ENCODE data around the gene RELT. TPM values are rescaled to one million over a fixed set of nuclear protein-coding genes. Genes with fewer than 3 reads are reported as not detected.
A peak's percentile ranks its signal among the peaks of the same experiment; 100 is the strongest.

The RELT gene
- polyA plus RNA-seq, 1 experiment: 1.1 TPM

DNA sequence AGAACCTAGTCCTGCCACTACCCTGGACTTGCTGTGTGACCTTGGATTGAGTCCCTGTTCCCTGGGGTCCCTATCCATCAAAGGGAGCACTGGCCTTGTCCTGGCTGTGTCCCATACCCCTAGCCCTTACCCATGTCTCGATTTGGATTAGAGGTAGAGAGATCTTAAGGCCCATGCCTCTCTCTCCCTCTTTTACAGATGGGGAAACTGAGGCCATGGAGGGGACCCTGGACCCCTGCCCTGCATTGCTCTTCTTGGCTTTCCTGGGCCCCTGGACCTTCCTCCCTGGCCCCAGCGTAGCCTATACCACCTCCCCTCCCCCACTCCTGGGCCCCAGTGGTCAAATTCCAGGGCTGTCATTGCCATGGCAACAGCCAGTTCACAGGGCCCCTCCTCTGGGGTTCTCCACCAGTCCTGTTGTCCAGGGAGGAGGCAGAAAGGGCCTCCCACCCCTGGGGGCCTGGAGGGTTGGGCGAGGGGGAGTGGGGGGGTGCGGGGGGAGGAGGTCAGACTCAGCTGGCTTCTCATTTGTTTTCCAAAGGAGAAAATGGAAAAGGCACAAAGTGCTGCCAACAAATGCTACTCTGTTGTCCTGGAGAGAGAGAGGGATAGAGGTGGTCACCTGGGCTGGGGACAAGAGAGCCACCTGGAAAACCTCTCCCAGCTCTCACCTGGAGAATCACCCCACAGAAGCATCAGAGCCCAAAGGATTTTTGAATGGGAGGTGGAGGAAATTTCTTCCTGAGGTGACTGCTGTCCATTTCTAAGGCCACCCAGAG lies 44.9 kb upstream of the RELT start:
- no peak for DNase-seq (ENCODE audit: low read depth, low spot score)
- ChIA-PET POLR2A (interaction anchor here (1.0 to 2.2 kb wide), 3 partner anchors 14 to 22 kb away, joined by 3 to 11 read pairs (median 3); no protein-coding TSS in a partner anchor), CTCF (interaction anchor here (0.6 to 3.2 kb wide), 3 partner anchors 20 to 1314 kb away, joined by 4 to 15 read pairs (median 11); no protein-coding TSS in a partner anchor)

DNA sequence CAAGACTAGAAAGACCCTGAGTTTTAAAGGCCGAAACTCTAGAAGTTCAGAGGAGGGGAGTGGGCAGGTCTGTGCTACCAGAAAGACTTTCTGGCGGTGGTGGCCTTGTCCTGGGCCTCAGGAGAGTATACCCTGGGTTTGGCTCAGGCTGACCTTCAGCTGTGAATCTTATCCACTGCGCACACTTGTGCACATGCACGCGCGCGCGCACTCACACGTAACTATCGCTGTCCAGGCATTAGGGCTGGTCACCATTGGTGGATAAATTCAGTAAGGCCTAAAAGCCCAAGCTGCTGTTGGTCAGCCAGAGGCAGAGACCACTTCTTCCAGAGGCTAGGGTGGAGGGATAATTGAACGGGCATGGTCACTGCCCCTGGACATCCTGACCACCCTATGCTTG lies 43.0 kb upstream of the RELT start:
- CTCF ChIA-PET: interaction anchor here (1.5 kb wide), 1 partner anchor 18 kb away, joined by 11 read pairs; no protein-coding TSS in a partner anchor
- TF ChIP-seq, protein P1, sequence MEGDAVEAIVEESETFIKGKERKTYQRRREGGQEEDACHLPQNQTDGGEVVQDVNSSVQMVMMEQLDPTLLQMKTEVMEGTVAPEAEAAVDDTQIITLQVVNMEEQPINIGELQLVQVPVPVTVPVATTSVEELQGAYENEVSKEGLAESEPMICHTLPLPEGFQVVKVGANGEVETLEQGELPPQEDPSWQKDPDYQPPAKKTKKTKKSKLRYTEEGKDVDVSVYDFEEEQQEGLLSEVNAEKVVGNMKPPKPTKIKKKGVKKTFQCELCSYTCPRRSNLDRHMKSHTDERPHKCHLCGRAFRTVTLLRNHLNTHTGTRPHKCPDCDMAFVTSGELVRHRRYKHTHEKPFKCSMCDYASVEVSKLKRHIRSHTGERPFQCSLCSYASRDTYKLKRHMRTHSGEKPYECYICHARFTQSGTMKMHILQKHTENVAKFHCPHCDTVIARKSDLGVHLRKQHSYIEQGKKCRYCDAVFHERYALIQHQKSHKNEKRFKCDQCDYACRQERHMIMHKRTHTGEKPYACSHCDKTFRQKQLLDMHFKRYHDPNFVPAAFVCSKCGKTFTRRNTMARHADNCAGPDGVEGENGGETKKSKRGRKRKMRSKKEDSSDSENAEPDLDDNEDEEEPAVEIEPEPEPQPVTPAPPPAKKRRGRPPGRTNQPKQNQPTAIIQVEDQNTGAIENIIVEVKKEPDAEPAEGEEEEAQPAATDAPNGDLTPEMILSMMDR (IDR thresholded peaks at IDR 0.05; ENCODE audit: low read depth, low read length): no peak
- H3K27me3 ChIP-seq (ENCODE audit: control insufficient read depth, insufficient read depth, low read length): no peaks in the 10 kb centered on the region
- no peak for DNase-seq (ENCODE audit: low read depth, low spot score)
- H3K9me3 ChIP-seq (ENCODE audit: control insufficient read depth, insufficient read depth, low read length): no peaks in the 10 kb centered on the region
- POLR2A ChIA-PET: interaction anchor here (2.9 to 5.2 kb wide), 2 partner anchors 19 to 25 kb away, joined by 16 to 70 read pairs; partner anchors contain the start of gene ARHGEF17
- H3K27ac ChIP-seq (ENCODE audit: low read depth, low read length): peak overlapping the region; percentile 87
- no peak overlapping the region for H3K4me3 ChIP-seq (ENCODE audit: low read depth, low read length)

More for the DNA sequence above, 44.9 kb upstream of the RELT start:
- Histone ChIP-seq H3K27me3 (ENCODE audit: control insufficient read depth, insufficient read depth, low read length) (no peaks in the 10 kb centered on the region), H3K27ac (ENCODE audit: low read depth, low read length) (peak overlapping the region; percentile 39), H3K4me3 (ENCODE audit: low read depth, low read length) (no peak overlapping the region), H3K9me3 (ENCODE audit: control insufficient read depth, insufficient read depth, low read length) (no peaks in the 10 kb centered on the region)
- TF ChIP-seq, protein P1 (IDR thresholded peaks at IDR 0.05; ENCODE audit: low read depth, low read length): no peak

DNA sequence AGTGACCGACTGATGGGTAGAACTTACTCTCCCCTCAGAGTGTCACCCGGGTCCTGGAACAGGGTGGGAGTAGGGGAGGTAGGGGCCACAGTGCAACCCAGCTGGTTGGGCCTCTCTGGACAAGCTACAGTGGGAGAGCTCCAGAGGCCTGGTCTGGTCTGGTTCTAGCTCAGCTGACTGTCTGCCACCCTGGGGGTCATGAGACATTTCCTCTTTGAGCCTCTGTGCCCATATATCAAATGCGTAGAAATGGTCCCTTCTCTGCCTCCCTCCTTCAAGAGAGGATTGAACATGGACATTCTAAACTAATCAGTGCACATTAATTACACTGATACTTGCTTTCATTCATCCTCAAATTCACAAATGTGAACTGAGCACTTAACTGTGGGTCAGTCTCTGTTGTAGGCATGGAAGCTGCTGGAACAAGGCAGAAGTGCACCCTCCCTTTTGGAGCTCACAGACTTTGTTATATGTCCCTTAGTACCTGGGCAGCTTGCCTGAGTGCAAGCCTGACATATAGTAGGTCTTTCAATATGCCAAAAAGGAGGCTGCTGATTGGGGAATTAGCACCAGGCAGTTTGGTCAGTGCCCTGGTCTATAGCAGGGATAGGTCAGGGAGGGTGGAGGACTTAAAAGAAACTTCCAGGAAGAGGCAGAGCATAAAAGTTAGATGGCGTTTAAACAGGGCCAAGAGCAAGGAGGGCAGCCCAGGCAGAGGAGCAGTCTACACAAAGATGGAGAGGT lies 42.4 kb upstream of the RELT start:
- Histone ChIP-seq H3K4me3 (ENCODE audit: low read depth, low read length) (no peak overlapping the region), H3K27me3 (ENCODE audit: control insufficient read depth, insufficient read depth, low read length) (no peaks in the 10 kb centered on the region), H3K9me3 (ENCODE audit: control insufficient read depth, insufficient read depth, low read length) (no peaks in the 10 kb centered on the region), H3K27ac (ENCODE audit: low read depth, low read length) (peak overlapping the region; percentile 87)
- CTCF ChIA-PET: interaction anchor here (1.1 to 5.2 kb wide), 6 partner anchors 8 to 39 kb away, joined by 6 to 137 read pairs (median 20); partner anchors contain the start of gene ARHGEF17
- POLR2A ChIA-PET: interaction anchor here (2.4 to 5.2 kb wide), 3 partner anchors 8 to 26 kb away, joined by 9 to 70 read pairs (median 16); partner anchors contain the start of gene ARHGEF17
- no peak for DNase-seq (ENCODE audit: low read depth, low spot score)
- TF ChIP-seq, protein P1 (IDR thresholded peaks at IDR 0.05; ENCODE audit: low read depth, low read length): no peak

DNA sequence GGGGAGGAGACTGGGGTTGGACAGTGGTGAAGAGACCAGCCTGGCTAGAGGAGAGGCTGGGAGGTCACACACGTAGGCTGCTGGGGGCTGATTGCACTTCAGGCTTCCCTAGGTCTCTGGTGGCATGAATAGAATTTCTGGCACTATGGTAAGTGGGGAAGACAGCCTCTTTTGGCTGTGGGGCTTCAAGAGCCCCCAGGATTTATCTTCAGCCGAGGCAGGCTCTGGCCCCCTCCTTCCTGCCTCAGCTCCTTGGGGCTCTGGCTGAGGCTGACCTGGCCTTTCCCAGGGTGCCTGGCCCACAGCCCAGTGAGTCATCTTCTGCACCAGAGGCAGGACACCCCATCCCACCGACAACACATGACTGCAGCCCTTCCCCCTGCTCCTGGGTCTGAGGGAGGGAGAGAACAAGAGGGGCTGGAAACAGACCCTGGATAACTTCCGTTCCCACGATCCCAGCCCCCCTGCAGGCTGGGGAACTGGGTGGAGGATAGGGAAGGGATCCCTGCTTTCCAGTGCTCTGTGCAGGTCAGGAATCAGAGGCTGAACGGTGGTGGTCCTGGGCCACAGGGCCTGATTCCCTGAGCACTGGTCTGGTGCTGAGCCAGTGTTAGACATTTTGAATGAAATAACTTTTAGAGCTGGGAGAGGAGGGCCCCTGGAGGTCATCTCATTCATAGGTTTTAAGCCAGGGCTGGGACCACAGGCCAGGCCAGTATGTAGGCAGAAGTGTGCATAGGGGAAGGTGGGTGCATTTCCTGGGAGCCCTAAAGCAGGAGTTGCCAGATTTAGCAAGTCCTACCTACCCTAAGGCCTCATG lies 41.6 kb upstream of the RELT start:
- ChIA-PET CTCF (interaction anchor here (0.6 to 8.7 kb wide), 34 partner anchors 8 to 619 kb away, joined by 3 to 137 read pairs (median 6); partner anchors contain the start of genes ARHGEF17 and P2RY6), POLR2A (interaction anchor here (2.4 to 5.2 kb wide), 3 partner anchors 8 to 26 kb away, joined by 9 to 70 read pairs (median 16); partner anchors contain the start of gene ARHGEF17)
- peak overlapping the region; percentile 27; the same call in 1 of the 2 replicates for H3K4me3 ChIP-seq (ENCODE audit: low read depth, low read length)
- H3K27ac ChIP-seq (ENCODE audit: low read depth, low read length): peak overlapping the region; percentile 87
- H3K9me3 ChIP-seq (ENCODE audit: control insufficient read depth, insufficient read depth, low read length): no peaks in the 10 kb centered on the region
- TF ChIP-seq, protein P1 (IDR thresholded peaks at IDR 0.05; ENCODE audit: low read depth, low read length): no peak; the same call in 1 of the 2 replicates
- no peak for DNase-seq (ENCODE audit: low read depth, low spot score)
- H3K27me3 ChIP-seq (ENCODE audit: control insufficient read depth, insufficient read depth, low read length): no peaks in the 10 kb centered on the region
